ENCODE data around the gene OR51Q1.

- TF ChIP-seq CTCF (IDR thresholded peaks at IDR 0.05 in 4 of 5, conservative IDR thresholded peaks at IDR 0.05 in 1 of 5), result no peak
- no peak for TF ChIP-seq POLR2A (IDR thresholded peaks at IDR 0.05)
Measured at GRCh38 chr11:5405173-5405572, 16.7 kb upstream of the OR51Q1 start.

Data from gastrocnemius medialis (tissue), 4 donors.